Measurements from ENCODE around the gene PAX8. TPM values are rescaled to one million over a fixed set of nuclear protein-coding genes. Genes with fewer than 3 reads are reported as not detected.
"Not testable (repeated sequence)": the region's sequence is repeated elsewhere in the genome, so short reads cannot be mapped to it uniquely, and the experiment has no call there.

PAX8 gene
- total RNA-seq, 4 donors from 2014 or later, result 2.8 to 23.9 (median 6.0) TPM

GRCh38 chr2:113291191-113291590 is 12.5 kb upstream of the PAX8 start:
- Histone ChIP-seq H3K27ac (no peak overlapping the region), H3K27me3 (no peaks in the 10 kb centered on the region), H3K4me3 (no peak overlapping the region), H3K4me1 (no peaks in the 10 kb centered on the region), H3K36me3 (no peaks in the 10 kb centered on the region), H3K9me3 (no peaks in the 10 kb centered on the region)
- intact Hi-C loops (cut with DNase I; ENCODE audit: low total_unique reads), result no loop called here
- no peak for TF ChIP-seq POLR2A (IDR thresholded peaks at IDR 0.05)
- TF ChIP-seq CTCF (IDR thresholded peaks at IDR 0.05), result no peak
- DNase-seq, result no peak

- intact Hi-C loops (cut with DNase I; ENCODE audit: low total_unique reads); DNase-seq; H3K4me3 ChIP-seq; H3K9me3 ChIP-seq; H3K27ac ChIP-seq; H3K27me3 ChIP-seq; H3K4me1 ChIP-seq; H3K36me3 ChIP-seq: not testable (repeated sequence)
Measured at GRCh38 chr2:113288674-113289149, 10.0 kb upstream of the PAX8 start.

- H3K9me3 ChIP-seq; H3K4me3 ChIP-seq; H3K27me3 ChIP-seq; intact Hi-C loops (cut with DNase I; ENCODE audit: low total_unique reads); H3K27ac ChIP-seq; H3K36me3 ChIP-seq; DNase-seq; H3K4me1 ChIP-seq: not testable (repeated sequence)
Measured at GRCh38 chr2:113288117-113288673, 9.5 kb upstream of the PAX8 start.

GRCh38 chr2:113285816-113286215 is 7.1 kb upstream of the PAX8 start:
- Histone ChIP-seq H3K27me3 (no peaks in the 10 kb centered on the region), H3K4me1 (no peaks in the 10 kb centered on the region), H3K36me3 (no peaks in the 10 kb centered on the region), H3K9me3 (no peaks in the 10 kb centered on the region), H3K4me3 (no peak overlapping the region), H3K27ac (no peak overlapping the region)
- TF ChIP-seq CTCF (IDR thresholded peaks at IDR 0.05) (no peak), POLR2A (IDR thresholded peaks at IDR 0.05) (no peak)
- intact Hi-C loops (cut with DNase I; ENCODE audit: low total_unique reads), result no loop called here
- no peak for DNase-seq

- H3K4me1 ChIP-seq; DNase-seq; H3K9me3 ChIP-seq; H3K36me3 ChIP-seq; intact Hi-C loops (cut with DNase I; ENCODE audit: low total_unique reads); H3K4me3 ChIP-seq; H3K27me3 ChIP-seq: not testable (repeated sequence)
- H3K27ac ChIP-seq, result peak overlapping the region in 1 of 2 donors; percentile 65
Measured at GRCh38 chr2:113284999-113285398, 6.3 kb upstream of the PAX8 start.

- Histone ChIP-seq H3K27me3 (no peaks in the 10 kb centered on the region), H3K9me3 (no peaks in the 10 kb centered on the region), H3K36me3 (no peaks in the 10 kb centered on the region), H3K4me1 (no peaks in the 10 kb centered on the region), H3K4me3 (no peak overlapping the region), H3K27ac (peak overlapping the region; percentile 49 to 65)
- intact Hi-C loops (cut with DNase I; ENCODE audit: low total_unique reads), result no loop called here
- no peak for DNase-seq
- TF ChIP-seq POLR2A (IDR thresholded peaks at IDR 0.05), result no peak
- no peak for TF ChIP-seq CTCF (IDR thresholded peaks at IDR 0.05)
Measured at GRCh38 chr2:113284476-113284875, 5.8 kb upstream of the PAX8 start.
